HepG2 (cell line): ENCODE results near the gene FAM222A. TPM values are rescaled to one million over a fixed set of nuclear protein-coding genes. Genes with fewer than 3 reads are reported as not detected.

Experiments
- ATF1 ChIP-seq: IDR thresholded peaks from 2 replicates; pipeline ENCODE4 v1.6.1; 2016; ENCODE audit warnings: mild to moderate bottlenecking, control low read depth
- FOXA3 ChIP-seq: IDR thresholded peaks from 2 replicates; pipeline ENCODE4 v1.6.1; 2016; ENCODE audit warnings: missing genetic modification reagents, missing compliant biosample characterization
- KLF13 ChIP-seq: sonication (generic); formaldehyde crosslinking; IDR thresholded peaks from 2 replicates; pipeline ENCODE4 v1.4.0; 2020; ENCODE audit warnings: mild to moderate bottlenecking, missing genetic modification reagents
- MXI1 ChIP-seq: IDR thresholded peaks from 3 replicates; pipeline ENCODE4 v1.6.1; 2012; ENCODE audit warnings: low read depth, low read length, inconsistent platforms, borderline replicate concordance
- PHF8 ChIP-seq: sonication (generic); formaldehyde crosslinking; IDR thresholded peaks from 2 replicates; pipeline ENCODE4 v1.5.0; 2020; ENCODE audit warnings: missing genetic modification reagents
- RXRB ChIP-seq: IDR thresholded peaks from 2 replicates; pipeline ENCODE4 v1.6.1; 2016; ENCODE audit warnings: borderline replicate concordance, missing genetic modification reagents, missing compliant biosample characterization
- SP4 ChIP-seq: sonication (generic); formaldehyde crosslinking; IDR thresholded peaks from 2 replicates; pipeline ENCODE4 v1.8.1; 2023; ENCODE audit warnings: mild to moderate bottlenecking, missing genetic modification reagents
- THAP7 ChIP-seq: sonication (generic); formaldehyde crosslinking; IDR thresholded peaks from 2 replicates; pipeline ENCODE4 v1.8.1; 2023; ENCODE audit warnings: mild to moderate bottlenecking, missing genetic modification reagents
- ZFY ChIP-seq: sonication (generic); formaldehyde crosslinking; IDR thresholded peaks from 2 replicates; pipeline ENCODE4 v1.4.0; 2020; ENCODE audit warnings: missing genetic modification reagents
- ZNF160 ChIP-seq: sonication (generic); formaldehyde crosslinking; IDR thresholded peaks from 2 replicates; pipeline ENCODE4 v1.8.0; 2022; ENCODE audit warnings: mild to moderate bottlenecking, inconsistent platforms, missing genetic modification reagents
- ZNF256 ChIP-seq: sonication (generic); formaldehyde crosslinking; conservative IDR thresholded peaks from 2 replicates; pipeline ENCODE4 v1.4.0; 2020; ENCODE audit warnings: missing genetic modification reagents
- ZNF354B ChIP-seq: sonication (generic); formaldehyde crosslinking; IDR thresholded peaks from 2 replicates; pipeline ENCODE4 v1.8.0; 2022; ENCODE audit warnings: mild to moderate bottlenecking, missing genetic modification reagents
- ZNF441 ChIP-seq: sonication (generic); formaldehyde crosslinking; IDR thresholded peaks from 2 replicates; pipeline ENCODE4 v1.7.0; 2021; ENCODE audit warnings: missing genetic modification reagents, borderline replicate concordance
- ZNF468 ChIP-seq: sonication (generic); formaldehyde crosslinking; IDR thresholded peaks from 2 replicates; pipeline ENCODE4 v1.8.0; 2022; ENCODE audit warnings: mild to moderate bottlenecking, moderate library complexity, missing genetic modification reagents
- ZNF558 ChIP-seq: sonication (generic); formaldehyde crosslinking; IDR thresholded peaks from 2 replicates; pipeline ENCODE4 v1.9.0; 2022; ENCODE audit warnings: mild to moderate bottlenecking, missing genetic modification reagents, borderline replicate concordance
- ZNF678 ChIP-seq: sonication (generic); formaldehyde crosslinking; IDR thresholded peaks from 2 replicates; pipeline ENCODE4 v1.4.0; 2020; ENCODE audit warnings: mild to moderate bottlenecking, missing genetic modification reagents
- ZNF784 ChIP-seq: sonication (generic); formaldehyde crosslinking; IDR thresholded peaks from 2 replicates; pipeline ENCODE4 v1.5.1; 2020; ENCODE audit warnings: missing genetic modification reagents, mild to moderate bottlenecking, borderline replicate concordance
- ZSCAN9 ChIP-seq: IDR thresholded peaks from 2 replicates; pipeline ENCODE4 v1.6.1; 2016; ENCODE audit warnings: borderline replicate concordance
- polyA plus RNA-seq, 8 experiments: library from polyadenylated mRNA; depleted of rRNA in 3 of 8; stranded (reverse) in 7 of 8; unstranded in 1 of 8; fragments of >200 nt; fragmentation: Illumina TruSeq in 4 of 8; extraction: Trizol in 4 of 8; gene quantifications; 2 replicates each; pipeline versions ENCODE4 v1.2.1 to v1.2.3, GENCODE V29; 2011 to 2016; ENCODE audit warnings: low read depth in 4 of 8, missing spikeins in 1 of 8, mixed read lengths in 1 of 8; ENCODE audit not compliant: insufficient read depth in 1 of 8
- total RNA-seq, 5 experiments: library from RNA; depleted of rRNA; stranded (reverse); fragments of >200 nt; fragmentation: Illumina TruSeq; extraction: Trizol; gene quantifications; 2 replicates each; pipeline ENCODE4 v1.2.3, GENCODE V29; 2016; ENCODE audit warnings: low read depth in 1 of 5
- TF ChIP-seq, protein P1 (sequence below): sonication (generic); formaldehyde crosslinking; IDR thresholded peaks from 2 replicates; pipeline ENCODE4 v1.4.0; 2020; ENCODE audit warnings: mild to moderate bottlenecking, missing genetic modification reagents
- TF ChIP-seq, protein P2 (sequence below): sonication (generic); formaldehyde crosslinking; IDR thresholded peaks from 2 replicates; pipeline ENCODE4 v1.5.1; 2020; ENCODE audit warnings: missing genetic modification reagents, mild to moderate bottlenecking, borderline replicate concordance
- TF ChIP-seq, protein P3 (sequence below): IDR thresholded peaks from 2 replicates; pipeline ENCODE4 v1.6.1; 2012; ENCODE audit warnings: low read length, improper control_type of control experiment

Gene FAM222A
- total and polyA plus RNA-seq, 2 of the 13 experiments (the other 11 are each of a cell fraction or from before 2014, with no cell fraction given), result 2.7 to 9.6 TPM

- TF ChIP-seq, protein P1, sequence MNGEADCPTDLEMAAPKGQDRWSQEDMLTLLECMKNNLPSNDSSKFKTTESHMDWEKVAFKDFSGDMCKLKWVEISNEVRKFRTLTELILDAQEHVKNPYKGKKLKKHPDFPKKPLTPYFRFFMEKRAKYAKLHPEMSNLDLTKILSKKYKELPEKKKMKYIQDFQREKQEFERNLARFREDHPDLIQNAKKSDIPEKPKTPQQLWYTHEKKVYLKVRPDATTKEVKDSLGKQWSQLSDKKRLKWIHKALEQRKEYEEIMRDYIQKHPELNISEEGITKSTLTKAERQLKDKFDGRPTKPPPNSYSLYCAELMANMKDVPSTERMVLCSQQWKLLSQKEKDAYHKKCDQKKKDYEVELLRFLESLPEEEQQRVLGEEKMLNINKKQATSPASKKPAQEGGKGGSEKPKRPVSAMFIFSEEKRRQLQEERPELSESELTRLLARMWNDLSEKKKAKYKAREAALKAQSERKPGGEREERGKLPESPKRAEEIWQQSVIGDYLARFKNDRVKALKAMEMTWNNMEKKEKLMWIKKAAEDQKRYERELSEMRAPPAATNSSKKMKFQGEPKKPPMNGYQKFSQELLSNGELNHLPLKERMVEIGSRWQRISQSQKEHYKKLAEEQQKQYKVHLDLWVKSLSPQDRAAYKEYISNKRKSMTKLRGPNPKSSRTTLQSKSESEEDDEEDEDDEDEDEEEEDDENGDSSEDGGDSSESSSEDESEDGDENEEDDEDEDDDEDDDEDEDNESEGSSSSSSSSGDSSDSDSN (CRISPR knock-in tag), result no peak
- TF ChIP-seq, protein P2, sequence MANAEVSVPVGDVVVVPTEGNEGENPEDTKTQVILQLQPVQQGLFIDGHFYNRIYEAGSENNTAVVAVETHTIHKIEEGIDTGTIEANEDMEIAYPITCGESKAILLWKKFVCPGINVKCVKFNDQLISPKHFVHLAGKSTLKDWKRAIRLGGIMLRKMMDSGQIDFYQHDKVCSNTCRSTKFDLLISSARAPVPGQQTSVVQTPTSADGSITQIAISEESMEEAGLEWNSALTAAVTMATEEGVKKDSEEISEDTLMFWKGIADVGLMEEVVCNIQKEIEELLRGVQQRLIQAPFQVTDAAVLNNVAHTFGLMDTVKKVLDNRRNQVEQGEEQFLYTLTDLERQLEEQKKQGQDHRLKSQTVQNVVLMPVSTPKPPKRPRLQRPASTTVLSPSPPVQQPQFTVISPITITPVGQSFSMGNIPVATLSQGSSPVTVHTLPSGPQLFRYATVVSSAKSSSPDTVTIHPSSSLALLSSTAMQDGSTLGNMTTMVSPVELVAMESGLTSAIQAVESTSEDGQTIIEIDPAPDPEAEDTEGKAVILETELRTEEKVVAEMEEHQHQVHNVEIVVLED (CRISPR knock-in tag), result no peak
- TF ChIP-seq, protein P3, sequence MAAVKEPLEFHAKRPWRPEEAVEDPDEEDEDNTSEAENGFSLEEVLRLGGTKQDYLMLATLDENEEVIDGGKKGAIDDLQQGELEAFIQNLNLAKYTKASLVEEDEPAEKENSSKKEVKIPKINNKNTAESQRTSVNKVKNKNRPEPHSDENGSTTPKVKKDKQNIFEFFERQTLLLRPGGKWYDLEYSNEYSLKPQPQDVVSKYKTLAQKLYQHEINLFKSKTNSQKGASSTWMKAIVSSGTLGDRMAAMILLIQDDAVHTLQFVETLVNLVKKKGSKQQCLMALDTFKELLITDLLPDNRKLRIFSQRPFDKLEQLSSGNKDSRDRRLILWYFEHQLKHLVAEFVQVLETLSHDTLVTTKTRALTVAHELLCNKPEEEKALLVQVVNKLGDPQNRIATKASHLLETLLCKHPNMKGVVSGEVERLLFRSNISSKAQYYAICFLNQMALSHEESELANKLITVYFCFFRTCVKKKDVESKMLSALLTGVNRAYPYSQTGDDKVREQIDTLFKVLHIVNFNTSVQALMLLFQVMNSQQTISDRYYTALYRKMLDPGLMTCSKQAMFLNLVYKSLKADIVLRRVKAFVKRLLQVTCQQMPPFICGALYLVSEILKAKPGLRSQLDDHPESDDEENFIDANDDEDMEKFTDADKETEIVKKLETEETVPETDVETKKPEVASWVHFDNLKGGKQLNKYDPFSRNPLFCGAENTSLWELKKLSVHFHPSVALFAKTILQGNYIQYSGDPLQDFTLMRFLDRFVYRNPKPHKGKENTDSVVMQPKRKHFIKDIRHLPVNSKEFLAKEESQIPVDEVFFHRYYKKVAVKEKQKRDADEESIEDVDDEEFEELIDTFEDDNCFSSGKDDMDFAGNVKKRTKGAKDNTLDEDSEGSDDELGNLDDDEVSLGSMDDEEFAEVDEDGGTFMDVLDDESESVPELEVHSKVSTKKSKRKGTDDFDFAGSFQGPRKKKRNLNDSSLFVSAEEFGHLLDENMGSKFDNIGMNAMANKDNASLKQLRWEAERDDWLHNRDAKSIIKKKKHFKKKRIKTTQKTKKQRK, result no peak
- TF ChIP-seq ZNF354B (CRISPR knock-in tag) (no peak), ZNF678 (CRISPR knock-in tag) (no peak), MXI1 (no peak), KLF13 (CRISPR knock-in tag) (no peak), ZNF784 (CRISPR knock-in tag) (no peak), ZNF468 (no peak), ZNF160 (CRISPR knock-in tag) (no peak), RXRB (CRISPR knock-in tag) (peak; percentile 85), SP4 (CRISPR knock-in tag) (no peak), ZFY (CRISPR knock-in tag) (no peak), ZNF256 (CRISPR knock-in tag) (no peak), ZNF558 (no peak), ATF1 (no peak), ZNF441 (CRISPR knock-in tag) (no peak), THAP7 (CRISPR knock-in tag) (no peak), ZSCAN9 (CRISPR knock-in tag) (peak; percentile 34; the same call in 1 of the 2 replicates), PHF8 (CRISPR knock-in tag) (no peak), FOXA3 (CRISPR knock-in tag) (peak; percentile 34; the same call in 1 of the 2 replicates)
Observed at GRCh38 chr12:109760031-109760929, 46.7 kb downstream of the FAM222A start (continued).
